ENCODE data around the gene RTP3. TPM values are rescaled to one million over a fixed set of nuclear protein-coding genes. Genes with fewer than 3 reads are reported as not detected.
"Not testable (repeated sequence)": the region's sequence is repeated elsewhere in the genome, so short reads cannot be mapped to it uniquely, and the experiment has no call there.

RTP3 gene
- total RNA-seq, 1 donor from 2014 or later = not detected

DNA sequence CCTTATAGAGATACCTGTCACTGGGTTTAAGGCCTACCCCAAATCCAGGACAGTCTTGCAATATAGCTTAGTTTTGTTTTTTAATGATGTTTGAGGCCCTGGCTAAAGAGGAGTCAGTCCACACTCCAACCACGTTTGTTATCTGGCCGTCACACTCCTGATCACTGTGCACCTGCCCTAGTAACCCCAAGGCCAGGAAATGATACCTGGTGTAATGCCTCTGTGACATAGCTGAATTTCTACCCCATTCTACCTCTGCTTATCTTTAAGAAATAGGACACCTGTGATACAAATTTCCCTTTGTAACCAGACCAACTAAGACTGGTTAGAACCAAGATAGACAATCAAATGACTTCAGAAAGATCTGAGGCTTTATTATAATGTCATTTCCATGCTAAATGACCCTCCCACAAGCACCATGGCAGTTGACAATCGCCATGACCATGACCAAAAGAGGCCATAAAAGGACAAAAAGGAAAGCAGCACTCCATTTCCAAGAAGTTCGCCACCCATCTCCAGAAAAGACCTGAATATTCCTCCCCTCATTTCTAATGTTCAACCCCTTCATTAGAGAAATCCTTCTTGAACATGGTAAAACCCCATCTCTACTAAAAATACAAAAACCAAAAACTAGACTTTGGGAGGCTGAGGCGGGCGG is 4.8 kb upstream of the RTP3 start:
- ATAC-seq = no peak
- no peak overlapping the region for H3K4me3 ChIP-seq
- intact Hi-C loops (cut with DNase I) = no loop called here
- TF ChIP-seq, protein P1, sequence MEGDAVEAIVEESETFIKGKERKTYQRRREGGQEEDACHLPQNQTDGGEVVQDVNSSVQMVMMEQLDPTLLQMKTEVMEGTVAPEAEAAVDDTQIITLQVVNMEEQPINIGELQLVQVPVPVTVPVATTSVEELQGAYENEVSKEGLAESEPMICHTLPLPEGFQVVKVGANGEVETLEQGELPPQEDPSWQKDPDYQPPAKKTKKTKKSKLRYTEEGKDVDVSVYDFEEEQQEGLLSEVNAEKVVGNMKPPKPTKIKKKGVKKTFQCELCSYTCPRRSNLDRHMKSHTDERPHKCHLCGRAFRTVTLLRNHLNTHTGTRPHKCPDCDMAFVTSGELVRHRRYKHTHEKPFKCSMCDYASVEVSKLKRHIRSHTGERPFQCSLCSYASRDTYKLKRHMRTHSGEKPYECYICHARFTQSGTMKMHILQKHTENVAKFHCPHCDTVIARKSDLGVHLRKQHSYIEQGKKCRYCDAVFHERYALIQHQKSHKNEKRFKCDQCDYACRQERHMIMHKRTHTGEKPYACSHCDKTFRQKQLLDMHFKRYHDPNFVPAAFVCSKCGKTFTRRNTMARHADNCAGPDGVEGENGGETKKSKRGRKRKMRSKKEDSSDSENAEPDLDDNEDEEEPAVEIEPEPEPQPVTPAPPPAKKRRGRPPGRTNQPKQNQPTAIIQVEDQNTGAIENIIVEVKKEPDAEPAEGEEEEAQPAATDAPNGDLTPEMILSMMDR (IDR thresholded peaks at IDR 0.05) = no peak
- no peak overlapping the region for H3K27ac ChIP-seq
- no peaks in the 10 kb centered on the region for H3K9me3 ChIP-seq
- no peak for DNase-seq
- no peaks in the 10 kb centered on the region for H3K27me3 ChIP-seq (ENCODE audit: low read depth)
- peaks cover 8% of the 10 kb centered on the region for H3K4me1 ChIP-seq
- H3K36me3 ChIP-seq = no peaks in the 10 kb centered on the region

DNA sequence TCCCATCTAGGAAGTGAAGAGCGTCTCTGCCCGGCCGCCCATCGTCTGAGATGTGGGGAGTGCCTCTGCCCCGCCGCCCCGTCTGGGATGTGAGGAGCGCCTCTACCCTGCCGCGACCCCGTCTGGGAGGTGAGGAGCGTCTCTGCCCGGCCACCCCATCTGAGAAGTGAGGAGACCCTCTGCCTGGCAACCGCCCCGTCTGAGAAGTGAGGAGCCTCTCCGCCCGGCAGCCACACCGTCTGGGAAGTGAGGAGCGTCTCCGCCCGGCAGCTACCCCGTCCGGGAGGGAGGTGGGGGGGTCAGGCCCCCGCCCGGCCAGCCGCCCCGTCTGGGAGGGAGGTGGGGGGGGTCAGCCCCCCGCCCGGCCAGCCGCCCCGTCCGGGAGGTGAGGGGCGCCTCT is 3.3 kb upstream of the RTP3 start:
- DNase-seq; intact Hi-C loops (cut with DNase I); ATAC-seq: not testable (repeated sequence)

DNA sequence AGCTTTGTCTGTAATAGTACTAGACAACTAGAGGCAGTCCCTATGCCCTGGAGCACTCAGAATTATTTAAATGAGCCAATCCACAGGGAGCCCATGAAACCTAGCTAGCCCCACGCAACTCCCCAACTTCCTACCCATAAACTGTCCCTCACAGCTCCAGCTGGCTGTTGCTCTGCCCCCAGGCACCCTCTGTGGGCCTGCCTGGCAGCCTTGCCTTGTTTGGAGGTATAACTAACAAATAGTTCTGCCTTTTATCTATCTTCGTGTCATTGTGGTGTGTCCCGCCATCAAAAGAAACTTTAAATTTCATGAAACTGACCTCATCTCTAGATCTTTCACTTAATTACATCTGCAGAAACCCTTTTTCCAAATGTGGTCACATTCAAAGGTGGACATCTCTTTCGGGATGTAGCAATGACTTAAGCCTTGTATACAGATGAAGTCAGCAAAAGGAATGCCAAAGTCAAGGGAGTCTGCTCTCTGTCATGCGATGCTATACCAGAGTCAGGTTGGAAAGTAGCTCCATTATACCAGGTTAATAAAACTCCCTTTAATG is 1.8 kb upstream of the RTP3 start:
- no peaks in the 10 kb centered on the region for H3K9me3 ChIP-seq
- no peak overlapping the region for H3K4me3 ChIP-seq
- ATAC-seq = no peak
- no peak overlapping the region for H3K27ac ChIP-seq
- DNase-seq = no peak
- TF ChIP-seq, protein P1 (IDR thresholded peaks at IDR 0.05) = no peak
- no peaks in the 10 kb centered on the region for H3K27me3 ChIP-seq (ENCODE audit: low read depth)
- intact Hi-C loops (cut with DNase I) = no loop called here
- no peaks in the 10 kb centered on the region for H3K36me3 ChIP-seq
- H3K4me1 ChIP-seq = no peaks in the 10 kb centered on the region

More for the DNA sequence above, 3.3 kb upstream of the RTP3 start:
- H3K9me3 ChIP-seq; H3K4me1 ChIP-seq; H3K36me3 ChIP-seq; H3K27ac ChIP-seq; H3K4me3 ChIP-seq; H3K27me3 ChIP-seq (ENCODE audit: low read depth): not testable (repeated sequence)

DNA sequence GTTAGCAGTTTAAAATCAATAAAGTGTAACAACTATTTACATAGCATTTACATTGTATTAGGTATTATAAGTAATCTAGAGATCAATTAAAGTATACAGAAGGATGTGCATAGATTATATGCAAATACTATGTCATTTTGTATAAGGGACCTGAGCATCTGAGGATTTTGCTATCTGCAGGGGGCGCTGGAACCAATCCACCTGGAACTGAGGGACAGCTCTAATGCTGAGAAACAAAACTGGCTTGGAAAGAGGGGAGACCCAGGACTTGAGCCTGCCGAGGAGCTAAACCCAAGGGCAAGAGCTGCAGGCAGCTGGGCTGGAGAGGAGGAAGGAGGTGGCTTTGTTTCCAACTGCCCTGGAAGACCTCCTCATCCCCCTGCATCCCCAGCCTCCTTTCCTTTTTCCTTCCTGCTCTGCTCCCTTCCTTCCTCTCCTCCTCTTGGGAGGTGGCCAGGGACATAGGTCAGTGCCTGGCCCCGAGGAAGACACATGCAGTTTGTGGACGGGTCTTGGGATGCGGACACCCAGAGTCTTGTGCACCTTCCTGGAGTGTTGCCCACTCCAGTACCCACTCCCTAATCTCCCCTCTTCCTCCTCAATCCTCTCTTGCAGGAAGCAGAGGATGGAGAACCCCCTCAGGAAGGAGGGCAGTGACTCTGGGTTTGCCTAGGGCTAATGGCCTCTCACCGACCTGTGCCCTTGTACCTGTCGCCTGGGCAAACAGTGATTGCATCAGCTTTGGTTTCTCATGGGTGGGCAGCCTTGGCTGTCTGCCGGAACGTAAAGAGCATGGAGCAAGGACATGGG is 825 bp upstream of the RTP3 start:
- DNase-seq = no peak

DNA sequence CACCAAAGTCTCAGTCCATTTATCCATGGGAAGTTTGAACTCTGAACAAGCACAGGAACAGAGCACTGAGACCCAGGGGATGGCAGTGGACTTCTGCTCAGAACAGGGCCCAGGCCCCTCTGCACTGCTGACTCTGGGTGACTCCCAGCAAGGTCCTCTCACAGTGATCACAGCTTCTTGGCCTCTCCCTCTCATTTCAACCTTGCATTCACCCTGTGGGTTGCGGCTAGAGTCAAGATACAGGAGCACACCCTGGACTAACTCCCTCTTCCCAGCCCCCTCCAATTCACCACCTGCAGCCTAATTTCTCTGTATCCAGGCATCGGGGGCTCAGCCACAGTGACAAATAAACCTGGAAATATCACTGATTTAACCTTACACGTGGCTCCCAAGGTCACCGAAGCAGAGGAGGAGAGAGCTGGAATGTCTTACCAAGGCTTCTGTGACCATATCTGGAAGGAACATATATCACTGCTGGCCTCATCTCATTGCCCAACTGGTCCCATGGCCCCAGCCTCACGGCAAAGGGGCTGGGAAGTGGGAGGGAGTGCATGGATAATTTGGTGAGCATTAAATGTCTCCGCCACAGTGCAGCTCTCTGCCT is 1.2 kb downstream of the RTP3 start:
- H3K4me3 ChIP-seq = no peak overlapping the region
- DNase-seq (no peak), ATAC-seq (no peak)
- TF ChIP-seq, protein P1 (IDR thresholded peaks at IDR 0.05) = no peak
- H3K27ac ChIP-seq = no peak overlapping the region
- intact Hi-C loops (cut with DNase I) = no loop called here
- no peaks in the 10 kb centered on the region for H3K9me3 ChIP-seq
- no peaks in the 10 kb centered on the region for H3K27me3 ChIP-seq (ENCODE audit: low read depth)
- no peaks in the 10 kb centered on the region for H3K4me1 ChIP-seq
- no peaks in the 10 kb centered on the region for H3K36me3 ChIP-seq

More for the DNA sequence above, 825 bp upstream of the RTP3 start:
- no peak for ATAC-seq
- no peak overlapping the region for H3K27ac ChIP-seq
- no peaks in the 10 kb centered on the region for H3K36me3 ChIP-seq
- no peaks in the 10 kb centered on the region for H3K4me1 ChIP-seq
- H3K4me3 ChIP-seq = no peak overlapping the region
- H3K9me3 ChIP-seq = no peaks in the 10 kb centered on the region
- intact Hi-C loops (cut with DNase I) = no loop called here
- H3K27me3 ChIP-seq (ENCODE audit: low read depth) = no peaks in the 10 kb centered on the region
- TF ChIP-seq, protein P1 (IDR thresholded peaks at IDR 0.05) = no peak

All from lower lobe of right lung (tissue), 2 donors.